Endothelial cell of umbilical vein (primary cell): ENCODE measurements around the gene SH3D19. TPM values are rescaled to one million over a fixed set of nuclear protein-coding genes. Genes with fewer than 3 reads are reported as not detected.

Experiments used
- BruUV-seq: library from RNA; stranded (reverse); fragments of 400-500 nt; replicated peaks from 2 replicates; lab custom pipeline; 2021; lab: Mats Ljungman, UMichigan
- CTCF ChIA-PET: fragments of 300-600, 350-600 bp; sonication (Branson Sonifier 250); formaldehyde crosslinking; loops from one replicate; lab custom pipeline; 2021; ENCODE audit warnings: antibody characterized with exemption, inconsistent platforms; lab: Charles Lee
- POLR2A ChIA-PET: fragments of 300-600, 350-600 bp; sonication (Branson Sonifier 250); formaldehyde crosslinking; loops from one replicate; lab custom pipeline; 2021; ENCODE audit warnings: antibody characterized with exemption, inconsistent platforms; lab: Charles Lee
- DNase-seq: peaks from one replicate; pipeline ENCODE4 v3.0.0-alpha.2; 2011; ENCODE audit warnings: low read depth, low spot score
- FAIRE-seq: peaks from 2 replicates; lab custom pipeline; 2011; peaks lifted over from hg19 to GRCh38; lab: Jason Lieb, UNC
- H2AFZ ChIP-seq: 2 replicates; pipeline ENCODE4 v1.6.0; 2012; ENCODE audit warnings: low read depth, low read length, control low read depth, inconsistent platforms
- H3K27ac ChIP-seq: 2 replicates; pipeline ENCODE4 v1.5.1; 2011; ENCODE audit warnings: low read depth, mild to moderate bottlenecking, control low read depth, low read length, moderate library complexity; ENCODE audit not compliant: insufficient read depth
- H3K27me3 ChIP-seq, 2 experiments: 2 replicates each; pipeline versions ENCODE4 v1.6.0 to v1.6.1; 2011; ENCODE audit warnings: low read length in 2 of 2, mixed read lengths in 1 of 2; ENCODE audit not compliant: control insufficient read depth in 2 of 2, insufficient read depth in 2 of 2
- H3K36me3 ChIP-seq, 2 experiments: 2 replicates in 1 of 2; 3 replicates in 1 of 2; pipeline ENCODE4 v1.5.1; 2011; ENCODE audit warnings: low read length in 2 of 2, mild to moderate bottlenecking in 1 of 2, moderate library complexity in 1 of 2; ENCODE audit not compliant: control insufficient read depth in 2 of 2, insufficient read depth in 2 of 2; ENCODE audit errors: extremely low read depth in 1 of 2
- H3K4me1 ChIP-seq: 3 replicates; pipeline ENCODE4 v1.5.1; 2011; ENCODE audit warnings: mild to moderate bottlenecking, low read length; ENCODE audit not compliant: control insufficient read depth, insufficient read depth; ENCODE audit errors: extremely low read depth
- H3K4me2 ChIP-seq: 2 replicates; pipeline ENCODE4 v1.6.1; 2011; ENCODE audit warnings: low read length, control low read depth, mixed read lengths; ENCODE audit not compliant: insufficient read depth
- H3K4me3 ChIP-seq, 3 experiments: fragments of 200-600 bp in 1 of 3; sonication (generic), shearing (Covaris generic) in 1 of 3; replicated peaks in 1 of 3; 2 replicates each; pipeline ENCODE4 v1.5.1; 2011 to 2016; ENCODE audit warnings: control low read depth in 3 of 3, low read length in 3 of 3, mild to moderate bottlenecking in 2 of 3, inconsistent platforms in 1 of 3, low read depth in 1 of 3, moderate library complexity in 1 of 3; ENCODE audit not compliant: insufficient read depth in 1 of 3
- H3K79me2 ChIP-seq: 2 replicates; pipeline ENCODE4 v1.6.0; 2012; ENCODE audit warnings: low read length, inconsistent platforms; ENCODE audit not compliant: control insufficient read depth, insufficient read depth
- H3K9ac ChIP-seq: replicated peaks from 2 replicates; pipeline ENCODE3; 2011; ENCODE audit warnings: low read length, control low read depth; ENCODE audit not compliant: insufficient read depth; ENCODE audit errors: extremely low read depth
- H3K9me1 ChIP-seq: replicated peaks from 3 replicates; pipeline ENCODE4 v1.6.0; 2011; ENCODE audit warnings: mild to moderate bottlenecking, low read length; ENCODE audit not compliant: control insufficient read depth, insufficient read depth; ENCODE audit errors: extremely low read depth
- H3K9me3 ChIP-seq: replicated peaks from 2 replicates; pipeline ENCODE4 v1.5.1; 2012; ENCODE audit warnings: low read length, inconsistent platforms; ENCODE audit not compliant: control insufficient read depth, insufficient read depth
- H4K20me1 ChIP-seq: replicated peaks from 2 replicates; pipeline ENCODE3; 2011; ENCODE audit warnings: mild to moderate bottlenecking, low read length; ENCODE audit not compliant: control insufficient read depth, insufficient read depth; ENCODE audit errors: extremely low read depth
- CTCF ChIP-seq, 2 donors: IDR thresholded peaks; 1 replicate in 1 of 2; 2 replicates in 1 of 2; pipeline ENCODE4 v1.5.1; 2011; ENCODE audit warnings: low read length in 2 of 2, mild to moderate bottlenecking in 2 of 2, moderate library complexity in 2 of 2, control low read depth in 1 of 2, inconsistent platforms in 1 of 2, low read depth in 1 of 2; ENCODE audit not compliant: insufficient read depth in 1 of 2; ENCODE audit errors: extremely low read depth in 1 of 2
- EZH2 ChIP-seq: IDR thresholded peaks from 2 replicates; pipeline ENCODE4 v1.6.1; 2012; ENCODE audit warnings: borderline replicate concordance, low read depth, mild to moderate bottlenecking, moderate library complexity, low read length, inconsistent platforms; ENCODE audit not compliant: severe bottlenecking
- FOS ChIP-seq: IDR thresholded peaks from 2 replicates; pipeline ENCODE4 v1.6.1; 2011; ENCODE audit warnings: mild to moderate bottlenecking, low read length, moderate library complexity, borderline replicate concordance; ENCODE audit not compliant: insufficient read depth
- GATA2 ChIP-seq: IDR thresholded peaks from 2 replicates; pipeline ENCODE4 v1.7.0; 2011; ENCODE audit warnings: low read depth, mild to moderate bottlenecking, moderate library complexity, mixed read lengths, low read length; ENCODE audit not compliant: insufficient read length, insufficient read depth
- JUN ChIP-seq: IDR thresholded peaks from 2 replicates; pipeline ENCODE4 v1.6.1; 2011; ENCODE audit warnings: borderline replicate concordance, low read depth; ENCODE audit not compliant: insufficient read length, insufficient read depth
- MAX ChIP-seq: IDR thresholded peaks from 2 replicates; pipeline ENCODE4 v1.6.1; 2011; ENCODE audit not compliant: insufficient read depth, insufficient read length
- MYC ChIP-seq: IDR thresholded peaks from one replicate; pipeline ENCODE4 v1.6.1; 2011; ENCODE audit warnings: mild to moderate bottlenecking, low read depth, low read length
- POLR2A ChIP-seq: IDR thresholded peaks from 2 replicates; pipeline ENCODE4 v1.6.1; 2012; ENCODE audit warnings: low read depth, mild to moderate bottlenecking, control low read depth, low read length
- POLR2AphosphoS5 ChIP-seq: IDR thresholded peaks from 2 replicates; pipeline ENCODE4 v1.6.1; 2012; ENCODE audit warnings: low read depth, mild to moderate bottlenecking, control low read depth, low read length, moderate library complexity; ENCODE audit not compliant: insufficient read depth
- dilution Hi-C: fragments of 300-500 bp; cut with MboI; formaldehyde crosslinking; loops from one replicate; pipeline ENCODE4 v1.15.0; 2019; ENCODE audit warnings: low sequenced_read_pairs; ENCODE audit not compliant: extremely low pct_ligation_motif_present
- intact Hi-C: fragments of 100-400 bp; cut with micrococcal nuclease; formaldehyde crosslinking; loops from one replicate; pipeline ENCODE4 v1.10.0; 2022
- polyA plus RNA-seq, 4 experiments: library from polyadenylated mRNA; depleted of rRNA in 3 of 4; stranded (reverse) in 3 of 4; unstranded in 1 of 4; fragments of >200 nt; gene quantifications; 2 replicates each; pipeline versions ENCODE4 v1.2.1 to v1.2.3, GENCODE V29; 2011 to 2012; ENCODE audit warnings: missing spikeins in 1 of 4
- total RNA-seq: library from RNA; stranded (reverse); gene quantifications from 2 replicates; pipeline ENCODE4 v1.2.3, GENCODE V29; 2021

The SH3D19 gene
- total and polyA plus RNA-seq, 2 donors (not counting 3 experiments of a cell fraction or from before 2014, with no cell fraction given) = 37.5 to 92.8 TPM

- no TSS peak for BruUV-seq
- H3K27me3 ChIP-seq = no peaks in the 10 kb centered on the region
- no peak overlapping the region for H3K9ac ChIP-seq
- H3K4me3 ChIP-seq = no peak overlapping the region
- DNase-seq (no peak), FAIRE-seq (no peak)
- H3K4me1 ChIP-seq = peaks cover 47% of the 10 kb centered on the region
- H2AFZ ChIP-seq = no peak overlapping the region
- dilution Hi-C loops = no loop called here
- H3K9me1 ChIP-seq = no peaks in the 10 kb centered on the region
- TF ChIP-seq EZH2 (no peak), POLR2A (no peak), CTCF (IDR thresholded peaks at IDR 0.05; ENCODE audit: extremely low read depth in 1 of 2, insufficient read depth in 1 of 2, low read depth in 1 of 2, low read length in 2 of 2) (no peak), JUN (no peak), MAX (no peak), GATA2 (no peak), MYC (no peak), POLR2AphosphoS5 (no peak), FOS (no peak)
- H3K27ac ChIP-seq = no peak overlapping the region
- ChIA-PET POLR2A (no interaction called here), CTCF (interaction anchor here (0.8 to 1.7 kb wide), 3 partner anchors 12 to 43 kb away, joined by 3 to 8 read pairs (median 3); no protein-coding TSS in a partner anchor)
- intact Hi-C loops = no loop called here
- H4K20me1 ChIP-seq = no peaks in the 10 kb centered on the region
- no peaks in the 10 kb centered on the region for H3K9me3 ChIP-seq
- H3K79me2 ChIP-seq = peaks cover 69% of the 10 kb centered on the region
- no peak overlapping the region for H3K4me2 ChIP-seq
- H3K36me3 ChIP-seq = no peaks in the 10 kb centered on the region
These were observed 8.8 kb downstream of the SH3D19 start for GRCh38 chr4:151316645-151317044.
